Uterus (tissue), 2 donors: Measurements from ENCODE around the gene OPTC.

Experiments used
- CTCF ChIP-seq, 4 experiments: fragments of 200-600 bp in 2 of 4; fragments of 450-650 bp in 2 of 4; sonication (generic) in 2 of 4; IDR thresholded peaks; one replicate each; pipeline ENCODE4 v1.5.1; 2016 to 2019; ENCODE audit warnings: antibody characterized with exemption in 4 of 4, mild to moderate bottlenecking in 2 of 4, moderate library complexity in 1 of 4
- POLR2A ChIP-seq, 2 donors: fragments of 450-650 bp; IDR thresholded peaks; one replicate each; pipeline ENCODE4 v1.6.1; 2016; ENCODE audit warnings: antibody characterized with exemption in 2 of 2, mild to moderate bottlenecking in 1 of 2, moderate library complexity in 1 of 2

GRCh38 chr1:203448521-203449061 lies 45.4 kb upstream of the OPTC start:
- no peak for TF ChIP-seq CTCF (IDR thresholded peaks at IDR 0.05)
- no peak for TF ChIP-seq POLR2A (IDR thresholded peaks at IDR 0.05)
